Measurements from ENCODE around the gene EPOP.

Gene EPOP

GRCh38 chr17:38705803-38706504 is 31.2 kb upstream of the EPOP start:
- peak; percentile 45 for DNase-seq

GRCh38 chr17:38705523-38705802 is 30.7 kb upstream of the EPOP start:
- DNase-seq, result no peak

- peak; percentile 78 for DNase-seq
Observed at GRCh38 chr17:38704606-38705522, 30.1 kb upstream of the EPOP start, which contains the start of gene MLLT6. TSS of gene MLLT6 (plus strand) at chr17:38705273. CDS start at chr17:38705633, 360 bp downstream.

- DNase-seq, result peak; percentile 93
Observed at GRCh38 chr17:38703742-38704605, 29.2 kb upstream of the EPOP start.

GRCh38 chr17:38702916-38703741 is 28.4 kb upstream of the EPOP start:
- peak; percentile 53 for DNase-seq

GRCh38 chr17:38702166-38702915 is 27.6 kb upstream of the EPOP start:
- peak; percentile 87 for DNase-seq

GRCh38 chr17:38701504-38702165 is 26.9 kb upstream of the EPOP start:
- peak; percentile 94 for DNase-seq

- DNase-seq, result no peak
Observed at GRCh38 chr17:38698760-38699159, 24.0 kb upstream of the EPOP start.

GRCh38 chr17:38697061-38697820 is 22.5 kb upstream of the EPOP start:
- no peak for DNase-seq

- DNase-seq, result no peak
Observed at GRCh38 chr17:38693700-38694329, 19.1 kb upstream of the EPOP start.

GRCh38 chr17:38691154-38691553 is 16.4 kb upstream of the EPOP start:
- no peak for DNase-seq

GRCh38 chr17:38690386-38690785 is 15.6 kb upstream of the EPOP start:
- no peak for DNase-seq

GRCh38 chr17:38687286-38687685 is 12.5 kb upstream of the EPOP start:
- DNase-seq, result no peak

GRCh38 chr17:38685491-38685890 is 10.7 kb upstream of the EPOP start:
- no peak for DNase-seq

GRCh38 chr17:38681096-38681495 is 6.3 kb upstream of the EPOP start:
- no peak for DNase-seq

GRCh38 chr17:38677819-38678218 is 3.1 kb upstream of the EPOP start:
- DNase-seq, result no peak

- peak; percentile 90 for DNase-seq
Observed at GRCh38 chr17:38676706-38677504, 2.1 kb upstream of the EPOP start.

- peak; percentile 52 for DNase-seq
Observed at GRCh38 chr17:38674014-38674748, 576 bp downstream of the EPOP start.
